NT2/D1 (cell line): ENCODE measurements around the gene PSMA2.

Experiments used
- DNase-seq: peaks from one replicate; pipeline ENCODE4 v3.0.0-alpha.2; 2011; ENCODE audit warnings: low read depth, low spot score
- H3K27me3 ChIP-seq: 2 replicates; pipeline ENCODE4 v1.6.0; 2011; ENCODE audit warnings: mild to moderate bottlenecking; ENCODE audit not compliant: insufficient read length, insufficient read depth
- H3K36me3 ChIP-seq: 2 replicates; pipeline ENCODE4 v1.6.1; 2011; ENCODE audit warnings: mild to moderate bottlenecking, low read length, mixed read lengths; ENCODE audit not compliant: insufficient read depth, insufficient read length
- H3K4me1 ChIP-seq: 2 replicates; pipeline ENCODE4 v1.5.1; 2011; ENCODE audit not compliant: insufficient read depth, insufficient read length
- H3K4me3 ChIP-seq: 2 replicates; pipeline ENCODE4 v1.5.1; 2011; ENCODE audit warnings: low read depth; ENCODE audit not compliant: insufficient read length
- H3K9ac ChIP-seq: 2 replicates; pipeline ENCODE4 v1.6.0; 2011; ENCODE audit warnings: low read depth; ENCODE audit not compliant: insufficient read length
- H3K9me3 ChIP-seq: 2 replicates; pipeline ENCODE4 v1.5.1; 2011; ENCODE audit warnings: mild to moderate bottlenecking, low read length; ENCODE audit not compliant: insufficient read depth
- SUZ12 ChIP-seq: IDR thresholded peaks from 2 replicates; pipeline ENCODE4 v1.6.1; 2011; ENCODE audit not compliant: insufficient read length, insufficient read depth; ENCODE audit errors: extremely low read depth
- YY1 ChIP-seq: IDR thresholded peaks from 2 replicates; pipeline ENCODE4 v1.6.1; 2011; ENCODE audit not compliant: insufficient read length, insufficient read depth
- ZNF274 ChIP-seq: IDR thresholded peaks from 2 replicates; pipeline ENCODE4 v1.6.1; 2011; ENCODE audit warnings: mild to moderate bottlenecking, low read depth, low read length

PSMA2 gene

DNA sequence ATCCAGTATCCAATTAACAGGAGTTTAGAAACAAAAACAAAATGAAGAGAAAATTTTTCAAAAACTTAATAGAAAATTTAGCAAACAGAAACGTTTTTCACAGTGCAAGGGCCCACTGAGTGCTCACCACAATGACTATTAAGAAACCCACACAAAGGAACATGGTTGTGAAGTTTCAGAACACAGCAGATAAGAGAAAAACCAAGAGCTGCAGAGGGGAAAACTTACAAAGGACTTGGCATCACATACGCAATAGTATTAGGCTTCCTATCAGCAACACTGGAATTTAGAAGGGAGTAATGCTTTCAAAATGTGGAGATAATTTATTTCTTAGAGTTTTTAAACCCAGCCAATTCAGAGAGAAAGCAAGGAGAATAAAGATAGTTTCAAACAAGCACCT lies 18.4 kb downstream of the PSMA2 start:
- H3K9me3 ChIP-seq: peaks cover 13% of the 10 kb centered on the region; the same call in 1 of the 2 replicates
- no peak for DNase-seq
- H3K27me3 ChIP-seq: no peaks in the 10 kb centered on the region
- no peak for TF ChIP-seq YY1
- TF ChIP-seq SUZ12: no peak
- TF ChIP-seq ZNF274: no peak
- H3K36me3 ChIP-seq: peaks cover 59% of the 10 kb centered on the region
- H3K4me1 ChIP-seq: peaks cover 3% of the 10 kb centered on the region
- H3K4me3 ChIP-seq: no peak overlapping the region
- H3K9ac ChIP-seq: no peak overlapping the region

DNA sequence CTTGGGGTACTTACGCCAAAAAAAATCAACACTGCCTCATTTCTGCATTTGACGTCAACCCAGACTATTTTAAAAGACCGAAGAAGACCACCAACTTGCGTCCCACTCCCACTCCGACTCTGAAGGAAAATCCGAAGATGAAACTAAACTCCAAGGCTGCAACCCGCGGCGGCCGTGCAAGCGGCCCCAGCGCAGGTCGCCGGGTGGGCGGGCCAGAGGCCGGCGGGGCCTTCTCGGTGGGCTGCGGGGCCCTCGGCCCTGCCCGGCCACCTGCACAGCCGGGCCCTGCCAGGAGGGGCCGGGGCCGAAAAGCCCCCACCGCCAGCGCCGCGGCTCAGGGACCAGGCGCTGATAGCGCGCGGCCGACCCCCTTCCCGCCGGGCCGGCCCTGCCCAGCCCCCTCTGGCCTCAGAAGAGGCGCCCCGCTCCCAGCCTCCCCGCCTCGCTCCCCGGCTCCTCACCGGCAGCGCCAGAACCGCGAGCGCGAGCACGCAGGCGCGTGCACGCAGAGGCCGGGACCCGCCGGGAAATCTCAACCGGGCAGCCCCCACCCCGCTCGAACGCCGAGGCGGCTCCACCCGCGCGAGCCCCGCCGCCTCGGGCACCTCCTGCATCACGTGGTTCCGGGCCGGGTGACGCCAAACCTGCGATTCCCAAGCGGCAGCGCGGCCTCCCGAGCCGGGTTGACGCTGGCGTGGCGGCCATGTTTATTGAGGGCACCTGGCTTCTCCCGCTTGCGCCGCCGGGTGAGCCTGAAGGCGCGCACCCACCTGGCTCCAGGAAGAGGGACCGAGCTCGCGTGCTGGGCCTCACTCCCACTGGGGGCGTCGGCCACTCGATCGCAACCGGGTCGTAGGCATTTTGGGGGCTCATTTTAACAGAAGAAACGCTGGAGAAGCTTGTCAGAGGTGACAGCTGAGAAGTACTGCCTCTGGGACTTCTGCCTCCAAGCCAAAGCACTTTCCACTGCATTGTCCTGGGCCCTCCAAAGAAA lies 20.2 kb downstream of the PSMA2 start, which contains the start of gene C7orf25:
Gene C7orf25, minus strand, starts transcription at position 617 of the 994 bp plus-strand sequence. CDS start 1,170 bp downstream, outside the sequence.
- peak within 1 kb of the TSS; percentile 69 for H3K4me3 ChIP-seq
- peaks cover 13% of the 10 kb centered on the region; the same call in 1 of the 2 replicates for H3K9me3 ChIP-seq
- peaks cover 3% of the 10 kb centered on the region for H3K4me1 ChIP-seq
- H3K27me3 ChIP-seq: no peaks in the 10 kb centered on the region
- TF ChIP-seq ZNF274: no peak
- TF ChIP-seq YY1: peak; percentile 98
- TF ChIP-seq SUZ12: no peak
- H3K36me3 ChIP-seq: peaks cover 42% of the 10 kb centered on the region
- H3K9ac ChIP-seq: peak within 1 kb of the TSS; percentile 85
- DNase-seq: peak; percentile 98

DNA sequence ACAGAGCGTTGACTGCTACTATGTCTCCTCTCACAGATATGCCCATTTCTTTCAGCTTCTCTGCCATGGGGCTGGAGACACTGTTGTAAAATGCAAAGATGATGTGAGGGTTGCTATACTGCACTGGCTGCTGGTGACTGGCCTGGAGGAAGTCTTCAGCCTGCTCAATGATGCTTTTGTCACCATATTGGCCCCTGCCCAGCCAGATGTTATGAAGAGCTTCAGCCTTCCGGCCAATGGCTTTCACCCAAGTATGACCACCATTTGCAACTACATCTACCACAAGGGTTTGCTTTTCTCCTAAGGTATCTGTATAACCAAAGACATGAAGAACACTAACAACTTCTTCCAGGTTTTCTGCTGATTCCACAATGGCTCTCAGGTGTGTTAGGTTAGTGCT lies 21.7 kb downstream of the PSMA2 start:
- TF ChIP-seq ZNF274: no peak
- TF ChIP-seq SUZ12: no peak
- TF ChIP-seq YY1: no peak
- DNase-seq: no peak
- Histone ChIP-seq H3K27me3 (no peaks in the 10 kb centered on the region), H3K36me3 (peaks cover 28% of the 10 kb centered on the region), H3K9ac (no peak overlapping the region), H3K4me1 (peaks cover 3% of the 10 kb centered on the region), H3K9me3 (peaks cover 13% of the 10 kb centered on the region; the same call in 1 of the 2 replicates), H3K4me3 (no peak overlapping the region)

DNA sequence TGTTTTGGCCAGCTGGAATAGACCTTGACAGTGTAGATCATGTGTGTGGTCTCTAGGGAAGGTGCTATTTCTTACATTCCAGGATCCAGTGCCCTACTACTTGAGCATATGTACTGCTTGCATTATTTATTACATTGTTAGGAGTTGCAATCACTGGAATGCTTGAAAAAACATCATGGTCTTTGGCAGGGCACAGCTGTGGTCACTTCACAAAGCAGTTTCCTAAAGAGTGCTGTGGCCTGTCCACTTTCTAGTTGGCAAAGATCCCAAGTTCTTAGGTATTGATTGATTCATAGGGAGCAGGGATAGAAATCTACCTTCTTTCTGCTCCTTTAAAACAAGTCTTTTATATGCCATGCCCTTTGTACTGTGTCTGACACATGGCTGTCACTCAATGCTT lies 24.7 kb downstream of the PSMA2 start:
- TF ChIP-seq SUZ12 (no peak), YY1 (no peak), ZNF274 (no peak)
- Histone ChIP-seq H3K9me3 (peaks cover 13% of the 10 kb centered on the region; the same call in 1 of the 2 replicates), H3K27me3 (no peaks in the 10 kb centered on the region), H3K36me3 (peaks cover 13% of the 10 kb centered on the region), H3K9ac (no peak overlapping the region), H3K4me3 (no peak overlapping the region), H3K4me1 (peaks cover 3% of the 10 kb centered on the region)
- no peak for DNase-seq

DNA sequence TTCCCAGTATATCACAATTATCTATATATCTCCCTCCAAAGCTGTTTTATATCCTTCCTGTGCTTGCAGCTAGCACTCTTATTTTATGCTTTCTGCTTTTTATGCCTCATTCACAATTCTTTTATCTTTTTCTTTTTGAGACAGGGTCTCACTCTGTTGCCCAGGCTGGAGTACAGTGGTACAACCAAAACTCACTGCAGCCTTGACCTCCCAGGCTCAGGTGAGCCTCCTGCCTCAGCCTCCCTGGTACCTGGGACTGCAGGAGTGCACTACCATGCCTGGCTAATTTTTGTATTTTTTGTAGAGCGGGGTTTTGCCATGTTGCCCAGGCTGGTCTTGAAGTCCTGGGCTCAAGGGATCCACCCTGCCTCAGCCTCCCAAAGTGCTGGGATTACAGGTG lies 25.8 kb downstream of the PSMA2 start:
- Histone ChIP-seq H3K4me3 (no peak overlapping the region), H3K9ac (no peak overlapping the region), H3K4me1 (peaks cover 3% of the 10 kb centered on the region), H3K36me3 (peaks cover 13% of the 10 kb centered on the region), H3K27me3 (no peaks in the 10 kb centered on the region), H3K9me3 (peaks cover 13% of the 10 kb centered on the region; the same call in 1 of the 2 replicates)
- TF ChIP-seq YY1 (no peak), SUZ12 (no peak), ZNF274 (no peak)
- no peak for DNase-seq

DNA sequence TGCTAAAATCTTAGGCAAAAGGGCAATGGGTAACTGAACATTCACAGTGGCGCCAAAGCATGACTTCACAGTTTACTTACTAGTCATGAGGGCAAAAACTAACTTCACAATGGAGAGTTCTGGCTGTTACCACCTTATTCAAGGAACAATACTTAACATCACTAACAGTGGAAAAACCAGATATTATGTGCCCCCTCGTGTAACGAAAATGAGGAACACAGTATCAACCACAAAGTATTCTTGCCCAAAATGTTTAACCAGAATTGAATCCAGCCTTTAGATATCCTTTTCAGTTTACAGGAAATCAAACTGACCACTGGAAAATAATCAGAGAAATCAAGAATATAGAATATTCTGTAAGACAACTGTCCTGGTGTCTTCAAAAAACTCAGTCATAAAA lies 29.6 kb downstream of the PSMA2 start:
- Histone ChIP-seq H3K4me1 (no peaks in the 10 kb centered on the region), H3K27me3 (no peaks in the 10 kb centered on the region), H3K36me3 (no peaks in the 10 kb centered on the region), H3K9me3 (no peaks in the 10 kb centered on the region), H3K9ac (no peak overlapping the region), H3K4me3 (no peak overlapping the region)
- TF ChIP-seq ZNF274 (no peak), YY1 (no peak), SUZ12 (no peak)
- DNase-seq: no peak

DNA sequence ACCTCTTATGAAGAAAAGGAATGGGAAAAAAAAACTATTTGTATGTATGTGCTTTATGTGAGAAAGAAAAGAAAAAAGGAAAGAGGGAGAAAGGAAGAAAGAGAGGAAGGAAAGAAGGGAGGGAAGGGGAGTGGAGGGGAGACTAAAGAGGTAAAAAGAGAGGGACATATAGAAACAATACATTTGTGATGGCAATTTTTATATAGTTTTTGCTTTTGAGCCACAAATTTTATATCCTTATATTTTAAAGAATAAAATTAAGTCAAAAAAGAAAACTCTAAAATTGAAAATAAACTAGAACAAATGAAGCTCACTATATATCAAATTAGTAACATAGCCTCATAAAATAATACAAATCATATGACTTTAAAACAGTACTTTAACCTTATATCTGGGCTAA lies 31.1 kb downstream of the PSMA2 start:
- no peak overlapping the region for H3K9ac ChIP-seq
- H3K9me3 ChIP-seq: peaks cover 2% of the 10 kb centered on the region; the same call in 1 of the 2 replicates
- no peak for DNase-seq
- no peaks in the 10 kb centered on the region for H3K4me1 ChIP-seq
- no peaks in the 10 kb centered on the region for H3K27me3 ChIP-seq
- no peak overlapping the region for H3K4me3 ChIP-seq
- no peak for TF ChIP-seq YY1
- no peak for TF ChIP-seq SUZ12
- TF ChIP-seq ZNF274: no peak
- no peaks in the 10 kb centered on the region for H3K36me3 ChIP-seq
